ENCODE data around the gene FIGNL1.

FIGNL1 gene

GRCh38 chr7:50455658-50456057 lies 5.5 kb upstream of the FIGNL1 start:
- Histone ChIP-seq H3K4me3 (ENCODE audit: low read depth, low read length, poor library complexity, severe bottlenecking) (no peak overlapping the region), H3K4me1 (ENCODE audit: insufficient read depth, low read length, severe bottlenecking) (peaks cover 12% of the 10 kb centered on the region), H3K4me2 (ENCODE audit: low read length) (no peak overlapping the region), H3K9me3 (ENCODE audit: low read length) (no peaks in the 10 kb centered on the region), H3K27me3 (ENCODE audit: insufficient read depth, low read length) (no peaks in the 10 kb centered on the region; the same call in 1 of the 2 replicates), H4K20me1 (ENCODE audit: insufficient read depth, low read length) (no peaks in the 10 kb centered on the region), H3K27ac (ENCODE audit: low read depth, low read length, poor library complexity, severe bottlenecking) (no peak overlapping the region), H3K79me2 (ENCODE audit: insufficient read depth, low read length) (no peaks in the 10 kb centered on the region), H3K9ac (ENCODE audit: low read length) (no peak overlapping the region), H3F3A (ENCODE audit: insufficient read depth, low read length) (no peaks in the 10 kb centered on the region), H3K9me2 (ENCODE audit: low read depth, low read length) (no peaks in the 10 kb centered on the region), H3K36me3 (ENCODE audit: insufficient read depth, low read length) (no peaks in the 10 kb centered on the region), H2AFZ (ENCODE audit: low read length) (no peak overlapping the region)
- TF ChIP-seq CTCF (IDR thresholded peaks at IDR 0.05; ENCODE audit: low read length) (no peak), EZH2 (IDR thresholded peaks at IDR 0.05; ENCODE audit: borderline replicate concordance, low read length) (no peak)

- Histone ChIP-seq H3K4me1 (ENCODE audit: insufficient read depth, low read length, severe bottlenecking) (peaks cover 16% of the 10 kb centered on the region), H3K27me3 (ENCODE audit: insufficient read depth, low read length) (no peaks in the 10 kb centered on the region; the same call in 1 of the 2 replicates), H2AFZ (ENCODE audit: low read length) (no peak overlapping the region), H3K79me2 (ENCODE audit: insufficient read depth, low read length) (peaks cover 1% of the 10 kb centered on the region; the same call in 1 of the 2 replicates), H3F3A (ENCODE audit: insufficient read depth, low read length) (no peaks in the 10 kb centered on the region), H3K9me2 (ENCODE audit: low read depth, low read length) (no peaks in the 10 kb centered on the region), H3K36me3 (ENCODE audit: insufficient read depth, low read length) (no peaks in the 10 kb centered on the region), H3K9ac (ENCODE audit: low read length) (no peak overlapping the region), H3K4me2 (ENCODE audit: low read length) (no peak overlapping the region), H3K9me3 (ENCODE audit: low read length) (no peaks in the 10 kb centered on the region), H4K20me1 (ENCODE audit: insufficient read depth, low read length) (no peaks in the 10 kb centered on the region), H3K27ac (ENCODE audit: low read depth, low read length, poor library complexity, severe bottlenecking) (no peak overlapping the region), H3K4me3 (ENCODE audit: low read depth, low read length, poor library complexity, severe bottlenecking) (no peak overlapping the region)
- TF ChIP-seq CTCF (IDR thresholded peaks at IDR 0.05; ENCODE audit: low read length): no peak
- no peak for TF ChIP-seq EZH2 (IDR thresholded peaks at IDR 0.05; ENCODE audit: borderline replicate concordance, low read length)
These were observed 4.8 kb upstream of the FIGNL1 start for GRCh38 chr7:50454968-50455367.

- H3K4me3 ChIP-seq (ENCODE audit: low read depth, low read length, poor library complexity, severe bottlenecking): peak overlapping the region; percentile 90
- H3K9me2 ChIP-seq (ENCODE audit: low read depth, low read length): no peaks in the 10 kb centered on the region
- TF ChIP-seq EZH2 (IDR thresholded peaks at IDR 0.05; ENCODE audit: borderline replicate concordance, low read length) (no peak), CTCF (IDR thresholded peaks at IDR 0.05; ENCODE audit: low read length) (no peak; the same call in 1 of the 2 replicates)
- peak overlapping the region; percentile 66; the same call in 1 of the 2 replicates for H2AFZ ChIP-seq (ENCODE audit: low read length)
- H3K9me3 ChIP-seq (ENCODE audit: low read length): no peaks in the 10 kb centered on the region
- H3K79me2 ChIP-seq (ENCODE audit: insufficient read depth, low read length): peaks cover 23% of the 10 kb centered on the region
- H3K9ac ChIP-seq (ENCODE audit: low read length): peak overlapping the region; percentile 96
- H3K36me3 ChIP-seq (ENCODE audit: insufficient read depth, low read length): peaks cover 17% of the 10 kb centered on the region
- H3K4me1 ChIP-seq (ENCODE audit: insufficient read depth, low read length, severe bottlenecking): peaks cover 30% of the 10 kb centered on the region
- no peak overlapping the region for H3K27ac ChIP-seq (ENCODE audit: low read depth, low read length, poor library complexity, severe bottlenecking)
- H3K4me2 ChIP-seq (ENCODE audit: low read length): peak overlapping the region; percentile 86
- H3F3A ChIP-seq (ENCODE audit: insufficient read depth, low read length): no peaks in the 10 kb centered on the region
- H3K27me3 ChIP-seq (ENCODE audit: insufficient read depth, low read length): no peaks in the 10 kb centered on the region; the same call in 1 of the 2 replicates
- no peaks in the 10 kb centered on the region for H4K20me1 ChIP-seq (ENCODE audit: insufficient read depth, low read length)
These were observed 461 bp upstream of the FIGNL1 start for GRCh38 chr7:50450590-50451032.
